Omental fat pad (tissue), 4 donors: Measurements from ENCODE around the gene FZD1. TPM values are rescaled to one million over a fixed set of nuclear protein-coding genes. Genes with fewer than 3 reads are reported as not detected.
A peak's percentile ranks its signal among the peaks of the same experiment; 100 is the strongest.

ENCODE experiments used
- ATAC-seq: fragments of 150-250 bp; one replicate; pipeline ENCODE4 v1.9.1; 2016; ENCODE audit warnings: mild to moderate bottlenecking, moderate library complexity; ENCODE audit not compliant: low FRiP score
- DNase-seq: peaks from one replicate; pipeline ENCODE4 v3.0.0-alpha.2; 2019; ENCODE audit warnings: low spot score
- CTCF ChIP-seq, 3 donors: fragments of 450-650 bp; IDR thresholded peaks; one replicate each; pipeline ENCODE4 v1.5.1; 2016 to 2017; ENCODE audit warnings: antibody characterized with exemption in 3 of 3, mild to moderate bottlenecking in 3 of 3, moderate library complexity in 2 of 3
- total RNA-seq, 4 donors: library from RNA; depleted of rRNA; stranded (reverse); fragments of >200 nt; gene quantifications; one replicate each; pipeline ENCODE4 v1.1.0, GENCODE V29; 2016

Gene FZD1
- total RNA-seq, 4 donors from 2014 or later = 8.0 to 19.7 (median 13.2) TPM

DNA sequence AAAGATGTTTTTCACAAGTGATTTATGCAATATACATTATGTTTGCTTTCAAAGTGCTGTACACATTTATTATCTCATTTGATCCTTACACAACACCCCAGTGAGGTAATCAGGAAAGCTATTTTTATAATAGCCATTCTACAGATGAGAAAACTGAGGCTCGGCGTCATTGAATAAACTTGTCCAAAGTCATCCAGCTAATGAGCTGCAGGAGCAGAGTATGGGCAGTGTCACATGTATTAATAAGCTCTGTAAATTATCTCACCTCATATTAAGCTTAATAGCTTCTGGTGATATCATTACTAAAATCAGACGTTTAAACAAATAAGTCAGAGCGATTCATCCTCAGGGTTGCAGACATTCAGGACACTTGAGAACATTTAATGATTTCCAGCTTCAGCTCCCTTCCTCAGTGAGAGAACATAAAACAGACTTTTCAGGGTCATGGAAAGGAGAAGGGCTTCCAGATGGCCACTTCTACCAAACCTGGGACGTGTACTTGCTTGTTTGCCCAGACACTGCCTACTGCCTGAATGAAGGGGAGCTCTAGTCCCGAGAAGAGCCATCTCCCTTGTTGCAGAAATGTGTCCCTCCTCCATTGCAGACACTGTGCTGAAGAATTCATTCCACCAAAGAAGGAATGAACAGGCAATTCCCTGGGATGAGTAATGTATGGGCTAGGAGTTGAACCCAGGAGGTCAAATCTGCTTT lies 20.5 kb upstream of the FZD1 start:
- no peak for TF ChIP-seq CTCF (IDR thresholded peaks at IDR 0.05)
- no peak for ATAC-seq
- DNase-seq = no peak

DNA sequence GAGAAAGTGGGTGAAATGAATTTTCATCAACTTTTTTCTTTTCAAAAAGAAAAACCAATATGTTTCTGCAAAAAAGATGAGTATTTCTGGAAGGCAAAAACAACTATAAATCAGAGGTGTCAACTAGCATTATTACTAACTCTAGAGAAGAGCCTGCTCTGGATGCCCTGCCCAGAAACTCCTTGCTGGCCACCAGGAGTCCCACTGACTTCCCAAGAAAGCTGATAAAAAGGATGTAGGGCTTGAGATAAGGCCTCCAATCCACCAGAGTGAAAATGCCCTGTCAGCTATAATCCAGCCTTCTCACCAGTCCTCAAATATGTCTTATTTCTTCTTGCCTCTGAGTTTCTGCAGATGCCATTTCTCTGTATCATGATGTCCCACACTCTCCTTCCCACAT lies 16.7 kb upstream of the FZD1 start:
- no peak for TF ChIP-seq CTCF (IDR thresholded peaks at IDR 0.05)
- ATAC-seq = no peak
- DNase-seq = no peak

DNA sequence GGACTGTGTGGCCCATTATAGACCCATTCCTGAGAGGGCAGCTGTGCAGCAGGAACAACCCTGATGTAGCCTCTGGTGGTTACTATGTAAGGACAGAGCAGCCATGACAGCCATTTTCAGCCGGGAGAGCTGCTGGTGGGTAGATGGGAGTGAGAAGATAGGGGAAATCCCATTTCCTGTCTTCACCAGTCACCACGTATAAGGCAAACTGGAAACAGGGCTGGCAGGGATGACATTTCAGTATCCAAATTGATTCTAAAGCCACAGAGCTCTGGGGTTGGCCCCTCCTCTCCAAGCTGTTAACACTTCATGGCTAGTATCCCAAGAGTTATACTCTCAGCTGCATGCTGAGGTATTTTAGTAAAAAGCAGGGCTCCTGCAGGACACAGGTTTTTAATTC lies 15.2 kb upstream of the FZD1 start:
- no peak for TF ChIP-seq CTCF (IDR thresholded peaks at IDR 0.05)
- DNase-seq (no peak), ATAC-seq (no peak)

- no peak for TF ChIP-seq CTCF (IDR thresholded peaks at IDR 0.05)
- peak; percentile 71 for ATAC-seq
- DNase-seq = no peak
Observed at GRCh38 chr7:91249506-91250233, 14.6 kb upstream of the FZD1 start.

DNA sequence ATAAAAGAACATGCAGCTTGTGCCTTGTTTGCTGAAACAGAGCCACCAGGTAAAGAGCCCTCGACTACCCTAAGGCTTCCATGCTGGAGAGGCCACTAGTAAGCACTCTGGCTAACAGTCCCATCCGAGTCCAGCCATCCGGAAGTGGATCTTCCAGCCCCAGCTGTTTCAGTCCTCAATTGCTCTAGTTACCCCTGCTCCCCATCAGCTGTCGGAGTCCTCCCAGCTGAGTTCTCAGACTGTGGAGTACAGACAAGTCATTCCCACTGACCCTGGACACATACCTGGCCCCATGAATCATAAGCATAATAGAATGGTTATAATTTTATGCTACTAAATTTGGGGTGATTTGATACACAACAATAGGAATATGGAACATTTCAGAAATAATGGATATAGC lies 13.5 kb upstream of the FZD1 start:
- no peak for TF ChIP-seq CTCF (IDR thresholded peaks at IDR 0.05)
- DNase-seq = no peak
- ATAC-seq = no peak

GRCh38 chr7:91251877-91252276 lies 12.4 kb upstream of the FZD1 start:
- no peak for DNase-seq
- no peak for TF ChIP-seq CTCF (IDR thresholded peaks at IDR 0.05)
- ATAC-seq = no peak
